HEK293 (cell line): ENCODE data around the gene ABHD4.
A peak's percentile ranks its signal among the peaks of the same experiment; 100 is the strongest.

Experiments used
- KLF8 ChIP-seq: fragments of 450-650 bp; formaldehyde crosslinking; IDR thresholded peaks from 2 replicates; pipeline ENCODE4 v1.5.1; 2016; ENCODE audit warnings: missing biosample characterization, missing genetic modification characterization
- SALL2 ChIP-seq: fragments of 450-650 bp; formaldehyde crosslinking; IDR thresholded peaks from 2 replicates; pipeline ENCODE4 v1.5.0; 2017; ENCODE audit warnings: missing biosample characterization, mild to moderate bottlenecking, missing genetic modification characterization, borderline replicate concordance
- SP3 ChIP-seq: fragments of 450-650 bp; formaldehyde crosslinking; IDR thresholded peaks from 2 replicates; pipeline ENCODE4 v1.5.1; 2016; ENCODE audit warnings: missing biosample characterization, missing genetic modification characterization
- ZBTB21 ChIP-seq: fragments of 450-650 bp; formaldehyde crosslinking; IDR thresholded peaks from 2 replicates; pipeline ENCODE4 v1.5.1; 2017; ENCODE audit warnings: missing biosample characterization, missing genetic modification characterization
- ZEB2 ChIP-seq: fragments of 450-650 bp; formaldehyde crosslinking; IDR thresholded peaks from 2 replicates; pipeline ENCODE4 v1.5.1; 2016; ENCODE audit warnings: missing biosample characterization, missing genetic modification characterization
- ZFP41 ChIP-seq: fragments of 450-650 bp; formaldehyde crosslinking; IDR thresholded peaks from 2 replicates; pipeline ENCODE4 v1.5.1; 2016; ENCODE audit warnings: missing biosample characterization, missing genetic modification characterization, borderline replicate concordance
- ZIC2 ChIP-seq: fragments of 450-650 bp; formaldehyde crosslinking; IDR thresholded peaks from 2 replicates; pipeline ENCODE4 v1.5.1; 2016; ENCODE audit warnings: missing biosample characterization, missing genetic modification characterization
- ZNF138 ChIP-seq: fragments of 450-650 bp; formaldehyde crosslinking; IDR thresholded peaks from 2 replicates; pipeline ENCODE4 v1.5.1; 2016; ENCODE audit warnings: missing biosample characterization, missing genetic modification characterization, borderline replicate concordance
- ZNF157 ChIP-seq: fragments of 450-650 bp; formaldehyde crosslinking; IDR thresholded peaks from 2 replicates; pipeline ENCODE4 v1.5.1; 2016; ENCODE audit warnings: missing biosample characterization, missing genetic modification characterization
- ZNF223 ChIP-seq: fragments of 450-650 bp; formaldehyde crosslinking; IDR thresholded peaks from 2 replicates; pipeline ENCODE4 v1.5.1; 2016; ENCODE audit warnings: missing biosample characterization, missing genetic modification characterization
- ZNF335 ChIP-seq: fragments of 450-650 bp; formaldehyde crosslinking; conservative IDR thresholded peaks from 2 replicates; pipeline ENCODE4 v1.5.1; 2016; ENCODE audit warnings: missing biosample characterization, missing genetic modification characterization
- ZNF404 ChIP-seq: fragments of 450-650 bp; formaldehyde crosslinking; IDR thresholded peaks from 2 replicates; pipeline ENCODE4 v1.5.1; 2017; ENCODE audit warnings: missing biosample characterization, missing genetic modification characterization
- ZNF549 ChIP-seq: fragments of 450-650 bp; IDR thresholded peaks from 2 replicates; pipeline ENCODE4 v1.5.1; 2018; ENCODE audit warnings: missing biosample characterization, missing genetic modification characterization, mild to moderate bottlenecking, inconsistent platforms, moderate library complexity
- ZNF624 ChIP-seq: fragments of 450-650 bp; formaldehyde crosslinking; IDR thresholded peaks from 2 replicates; pipeline ENCODE4 v1.5.1; 2017; ENCODE audit warnings: missing biosample characterization, missing genetic modification characterization
- ZNF664 ChIP-seq: fragments of 450-650 bp; formaldehyde crosslinking; IDR thresholded peaks from 2 replicates; pipeline ENCODE4 v1.5.1; 2016; ENCODE audit warnings: missing biosample characterization, missing genetic modification characterization
- ZNF76 ChIP-seq: fragments of 450-650 bp; formaldehyde crosslinking; IDR thresholded peaks from 2 replicates; pipeline ENCODE4; 2016; ENCODE audit warnings: low read depth, missing biosample characterization, missing genetic modification characterization, borderline replicate concordance
- ZNF776 ChIP-seq: fragments of 450-650 bp; formaldehyde crosslinking; IDR thresholded peaks from 2 replicates; pipeline ENCODE4 v1.5.0; 2017; ENCODE audit warnings: missing biosample characterization, missing genetic modification characterization, borderline replicate concordance
- ZNF792 ChIP-seq: fragments of 450-650 bp; formaldehyde crosslinking; IDR thresholded peaks from 2 replicates; pipeline ENCODE4 v1.5.1; 2016; ENCODE audit warnings: missing biosample characterization, missing genetic modification characterization
- ZSCAN16 ChIP-seq: fragments of 450-650 bp; formaldehyde crosslinking; IDR thresholded peaks from 2 replicates; pipeline ENCODE4 v1.5.1; 2016; ENCODE audit warnings: missing biosample characterization, missing genetic modification characterization
- TF ChIP-seq, protein P1 (sequence below): fragments of 450-650 bp; formaldehyde crosslinking; IDR thresholded peaks from 2 replicates; pipeline ENCODE4 v1.5.1; 2016; ENCODE audit warnings: missing biosample characterization, missing genetic modification characterization
- TF ChIP-seq, protein P2 (sequence below): fragments of 450-650 bp; formaldehyde crosslinking; conservative IDR thresholded peaks from 2 replicates; pipeline ENCODE4 v1.5.1; 2016; ENCODE audit warnings: low read depth, missing biosample characterization, missing genetic modification characterization
- TF ChIP-seq, protein P3 (sequence below): fragments of 450-650 bp; formaldehyde crosslinking; IDR thresholded peaks from 2 replicates; pipeline ENCODE4 v1.5.1; 2017; ENCODE audit warnings: missing biosample characterization, mild to moderate bottlenecking, missing genetic modification characterization, moderate library complexity
- TF ChIP-seq, protein P4 (sequence below): fragments of 450-650 bp; formaldehyde crosslinking; IDR thresholded peaks from 2 replicates; pipeline ENCODE4 v1.5.1; 2016; ENCODE audit warnings: missing biosample characterization, missing genetic modification characterization
- TF ChIP-seq, protein P5 (sequence below): fragments of 450-650 bp; formaldehyde crosslinking; IDR thresholded peaks from 2 replicates; pipeline ENCODE4 v1.5.1; 2016; ENCODE audit warnings: missing biosample characterization, missing genetic modification characterization
- TF ChIP-seq, protein P6 (sequence below): fragments of 450-650 bp; formaldehyde crosslinking; IDR thresholded peaks from 2 replicates; pipeline ENCODE4 v1.5.1; 2016; ENCODE audit warnings: missing biosample characterization, missing genetic modification characterization

The ABHD4 gene

DNA sequence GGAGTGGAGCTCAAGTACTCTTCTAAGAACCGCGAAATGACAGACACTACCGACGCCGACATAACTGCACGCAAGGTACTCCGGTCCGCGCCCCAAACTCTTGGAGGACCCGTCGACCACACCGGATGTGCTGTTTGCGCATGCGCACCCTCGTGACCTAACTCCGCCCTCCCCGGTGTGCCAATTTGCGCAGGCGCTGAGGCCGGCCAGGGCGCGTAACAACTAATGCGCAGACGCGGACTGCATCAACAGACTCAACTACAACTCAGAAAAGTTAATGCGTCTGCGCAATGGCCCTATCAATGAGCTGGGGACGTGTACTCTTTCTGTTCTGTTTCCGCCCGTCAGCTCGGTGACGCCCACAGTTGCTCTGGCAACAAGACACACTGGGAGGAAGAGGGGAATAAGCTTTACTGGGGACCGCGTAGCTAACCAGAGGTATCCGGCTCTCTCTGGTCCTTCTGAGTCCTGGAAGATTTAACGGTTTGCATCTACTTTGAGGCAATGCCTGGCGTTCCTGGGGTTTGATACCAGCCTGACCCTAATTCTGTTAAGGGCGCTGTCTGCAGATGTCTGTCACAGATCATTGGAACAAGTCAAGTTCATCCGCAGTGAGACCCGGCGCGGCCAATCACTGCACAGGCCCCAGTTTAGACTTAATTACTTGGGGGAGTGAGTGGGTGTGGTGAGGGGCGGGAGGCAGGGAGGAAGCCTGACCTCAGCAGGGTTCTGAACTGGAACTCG is 8.8 kb upstream of the ABHD4 start, which contains the start of gene DAD1 (continued):
- TF ChIP-seq, protein P1, sequence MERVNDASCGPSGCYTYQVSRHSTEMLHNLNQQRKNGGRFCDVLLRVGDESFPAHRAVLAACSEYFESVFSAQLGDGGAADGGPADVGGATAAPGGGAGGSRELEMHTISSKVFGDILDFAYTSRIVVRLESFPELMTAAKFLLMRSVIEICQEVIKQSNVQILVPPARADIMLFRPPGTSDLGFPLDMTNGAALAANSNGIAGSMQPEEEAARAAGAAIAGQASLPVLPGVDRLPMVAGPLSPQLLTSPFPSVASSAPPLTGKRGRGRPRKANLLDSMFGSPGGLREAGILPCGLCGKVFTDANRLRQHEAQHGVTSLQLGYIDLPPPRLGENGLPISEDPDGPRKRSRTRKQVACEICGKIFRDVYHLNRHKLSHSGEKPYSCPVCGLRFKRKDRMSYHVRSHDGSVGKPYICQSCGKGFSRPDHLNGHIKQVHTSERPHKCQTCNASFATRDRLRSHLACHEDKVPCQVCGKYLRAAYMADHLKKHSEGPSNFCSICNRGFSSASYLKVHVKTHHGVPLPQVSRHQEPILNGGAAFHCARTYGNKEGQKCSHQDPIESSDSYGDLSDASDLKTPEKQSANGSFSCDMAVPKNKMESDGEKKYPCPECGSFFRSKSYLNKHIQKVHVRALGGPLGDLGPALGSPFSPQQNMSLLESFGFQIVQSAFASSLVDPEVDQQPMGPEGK (tag by site-specific recombination) = peak; percentile 84
- TF ChIP-seq ZBTB21 = no peak
- TF ChIP-seq ZIC2 (tag by site-specific recombination) = no peak
- TF ChIP-seq ZNF138 (tag by site-specific recombination) = no peak
- TF ChIP-seq ZNF776 (tag by site-specific recombination) = no peak
- TF ChIP-seq, protein P2, sequence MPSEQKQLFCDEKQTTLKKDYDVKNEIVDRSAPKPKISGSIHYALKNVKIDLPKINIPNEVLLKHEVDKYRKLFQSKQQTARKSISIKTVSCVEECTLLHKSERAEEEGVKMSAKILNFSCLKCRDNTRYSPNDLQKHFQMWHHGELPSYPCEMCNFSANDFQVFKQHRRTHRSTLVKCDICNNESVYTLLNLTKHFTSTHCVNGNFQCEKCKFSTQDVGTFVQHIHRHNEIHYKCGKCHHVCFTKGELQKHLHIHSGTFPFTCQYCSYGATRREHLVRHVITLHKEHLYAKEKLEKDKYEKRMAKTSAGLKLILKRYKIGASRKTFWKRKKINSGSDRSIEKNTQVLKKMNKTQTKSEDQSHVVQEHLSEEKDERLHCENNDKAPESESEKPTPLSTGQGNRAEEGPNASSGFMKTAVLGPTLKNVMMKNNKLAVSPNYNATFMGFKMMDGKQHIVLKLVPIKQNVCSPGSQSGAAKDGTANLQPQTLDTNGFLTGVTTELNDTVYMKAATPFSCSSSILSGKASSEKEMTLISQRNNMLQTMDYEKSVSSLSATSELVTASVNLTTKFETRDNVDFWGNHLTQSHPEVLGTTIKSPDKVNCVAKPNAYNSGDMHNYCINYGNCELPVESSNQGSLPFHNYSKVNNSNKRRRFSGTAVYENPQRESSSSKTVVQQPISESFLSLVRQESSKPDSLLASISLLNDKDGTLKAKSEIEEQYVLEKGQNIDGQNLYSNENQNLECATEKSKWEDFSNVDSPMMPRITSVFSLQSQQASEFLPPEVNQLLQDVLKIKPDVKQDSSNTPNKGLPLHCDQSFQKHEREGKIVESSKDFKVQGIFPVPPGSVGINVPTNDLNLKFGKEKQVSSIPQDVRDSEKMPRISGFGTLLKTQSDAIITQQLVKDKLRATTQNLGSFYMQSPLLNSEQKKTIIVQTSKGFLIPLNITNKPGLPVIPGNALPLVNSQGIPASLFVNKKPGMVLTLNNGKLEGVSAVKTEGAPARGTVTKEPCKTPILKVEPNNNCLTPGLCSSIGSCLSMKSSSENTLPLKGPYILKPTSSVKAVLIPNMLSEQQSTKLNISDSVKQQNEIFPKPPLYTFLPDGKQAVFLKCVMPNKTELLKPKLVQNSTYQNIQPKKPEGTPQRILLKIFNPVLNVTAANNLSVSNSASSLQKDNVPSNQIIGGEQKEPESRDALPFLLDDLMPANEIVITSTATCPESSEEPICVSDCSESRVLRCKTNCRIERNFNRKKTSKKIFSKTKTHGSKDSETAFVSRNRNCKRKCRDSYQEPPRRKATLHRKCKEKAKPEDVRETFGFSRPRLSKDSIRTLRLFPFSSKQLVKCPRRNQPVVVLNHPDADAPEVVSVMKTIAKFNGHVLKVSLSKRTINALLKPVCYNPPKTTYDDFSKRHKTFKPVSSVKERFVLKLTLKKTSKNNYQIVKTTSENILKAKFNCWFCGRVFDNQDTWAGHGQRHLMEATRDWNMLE (tag by site-specific recombination) = 0 out of 2 replicates have a peak, but pooled peaks have one; percentile 6
- no peak for TF ChIP-seq ZNF223 (tag by site-specific recombination)
- TF ChIP-seq ZNF157 (tag by site-specific recombination) = no peak
- no peak for TF ChIP-seq ZSCAN16 (tag by site-specific recombination)
- TF ChIP-seq ZNF335 (tag by site-specific recombination) = peak; percentile 83
- TF ChIP-seq, protein P3, sequence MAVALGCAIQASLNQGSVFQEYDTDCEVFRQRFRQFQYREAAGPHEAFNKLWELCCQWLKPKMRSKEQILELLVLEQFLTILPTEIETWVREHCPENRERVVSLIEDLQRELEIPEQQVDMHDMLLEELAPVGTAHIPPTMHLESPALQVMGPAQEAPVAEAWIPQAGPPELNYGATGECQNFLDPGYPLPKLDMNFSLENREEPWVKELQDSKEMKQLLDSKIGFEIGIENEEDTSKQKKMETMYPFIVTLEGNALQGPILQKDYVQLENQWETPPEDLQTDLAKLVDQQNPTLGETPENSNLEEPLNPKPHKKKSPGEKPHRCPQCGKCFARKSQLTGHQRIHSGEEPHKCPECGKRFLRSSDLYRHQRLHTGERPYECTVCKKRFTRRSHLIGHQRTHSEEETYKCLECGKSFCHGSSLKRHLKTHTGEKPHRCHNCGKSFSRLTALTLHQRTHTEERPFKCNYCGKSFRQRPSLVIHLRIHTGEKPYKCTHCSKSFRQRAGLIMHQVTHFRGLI (tag by site-specific recombination) = no peak
- TF ChIP-seq ZNF624 (tag by site-specific recombination) = no peak
- no peak for TF ChIP-seq ZNF792 (tag by site-specific recombination)
- TF ChIP-seq, protein P4, sequence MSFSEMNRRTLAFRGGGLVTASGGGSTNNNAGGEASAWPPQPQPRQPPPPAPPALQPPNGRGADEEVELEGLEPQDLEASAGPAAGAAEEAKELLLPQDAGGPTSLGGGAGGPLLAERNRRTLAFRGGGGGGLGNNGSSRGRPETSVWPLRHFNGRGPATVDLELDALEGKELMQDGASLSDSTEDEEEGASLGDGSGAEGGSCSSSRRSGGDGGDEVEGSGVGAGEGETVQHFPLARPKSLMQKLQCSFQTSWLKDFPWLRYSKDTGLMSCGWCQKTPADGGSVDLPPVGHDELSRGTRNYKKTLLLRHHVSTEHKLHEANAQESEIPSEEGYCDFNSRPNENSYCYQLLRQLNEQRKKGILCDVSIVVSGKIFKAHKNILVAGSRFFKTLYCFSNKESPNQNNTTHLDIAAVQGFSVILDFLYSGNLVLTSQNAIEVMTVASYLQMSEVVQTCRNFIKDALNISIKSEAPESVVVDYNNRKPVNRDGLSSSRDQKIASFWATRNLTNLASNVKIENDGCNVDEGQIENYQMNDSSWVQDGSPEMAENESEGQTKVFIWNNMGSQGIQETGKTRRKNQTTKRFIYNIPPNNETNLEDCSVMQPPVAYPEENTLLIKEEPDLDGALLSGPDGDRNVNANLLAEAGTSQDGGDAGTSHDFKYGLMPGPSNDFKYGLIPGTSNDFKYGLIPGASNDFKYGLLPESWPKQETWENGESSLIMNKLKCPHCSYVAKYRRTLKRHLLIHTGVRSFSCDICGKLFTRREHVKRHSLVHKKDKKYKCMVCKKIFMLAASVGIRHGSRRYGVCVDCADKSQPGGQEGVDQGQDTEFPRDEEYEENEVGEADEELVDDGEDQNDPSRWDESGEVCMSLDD (tag by site-specific recombination) = peak; percentile 73
- peak; percentile 59; the same call in 1 of the 2 replicates for TF ChIP-seq KLF8 (tag by site-specific recombination)
- TF ChIP-seq ZNF664 (tag by site-specific recombination) = no peak
- no peak for TF ChIP-seq ZFP41 (tag by site-specific recombination)
- TF ChIP-seq ZNF76 (tag by site-specific recombination) = peak; percentile 33; the same call in 1 of the 2 replicates
- no peak for TF ChIP-seq ZNF404 (tag by site-specific recombination)
- TF ChIP-seq SALL2 = no peak
- no peak for TF ChIP-seq ZNF549 (tag by site-specific recombination)
- TF ChIP-seq, protein P5, sequence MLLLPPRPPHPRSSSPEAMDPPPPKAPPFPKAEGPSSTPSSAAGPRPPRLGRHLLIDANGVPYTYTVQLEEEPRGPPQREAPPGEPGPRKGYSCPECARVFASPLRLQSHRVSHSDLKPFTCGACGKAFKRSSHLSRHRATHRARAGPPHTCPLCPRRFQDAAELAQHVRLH (tag by site-specific recombination) = no peak
- TF ChIP-seq, protein P6, sequence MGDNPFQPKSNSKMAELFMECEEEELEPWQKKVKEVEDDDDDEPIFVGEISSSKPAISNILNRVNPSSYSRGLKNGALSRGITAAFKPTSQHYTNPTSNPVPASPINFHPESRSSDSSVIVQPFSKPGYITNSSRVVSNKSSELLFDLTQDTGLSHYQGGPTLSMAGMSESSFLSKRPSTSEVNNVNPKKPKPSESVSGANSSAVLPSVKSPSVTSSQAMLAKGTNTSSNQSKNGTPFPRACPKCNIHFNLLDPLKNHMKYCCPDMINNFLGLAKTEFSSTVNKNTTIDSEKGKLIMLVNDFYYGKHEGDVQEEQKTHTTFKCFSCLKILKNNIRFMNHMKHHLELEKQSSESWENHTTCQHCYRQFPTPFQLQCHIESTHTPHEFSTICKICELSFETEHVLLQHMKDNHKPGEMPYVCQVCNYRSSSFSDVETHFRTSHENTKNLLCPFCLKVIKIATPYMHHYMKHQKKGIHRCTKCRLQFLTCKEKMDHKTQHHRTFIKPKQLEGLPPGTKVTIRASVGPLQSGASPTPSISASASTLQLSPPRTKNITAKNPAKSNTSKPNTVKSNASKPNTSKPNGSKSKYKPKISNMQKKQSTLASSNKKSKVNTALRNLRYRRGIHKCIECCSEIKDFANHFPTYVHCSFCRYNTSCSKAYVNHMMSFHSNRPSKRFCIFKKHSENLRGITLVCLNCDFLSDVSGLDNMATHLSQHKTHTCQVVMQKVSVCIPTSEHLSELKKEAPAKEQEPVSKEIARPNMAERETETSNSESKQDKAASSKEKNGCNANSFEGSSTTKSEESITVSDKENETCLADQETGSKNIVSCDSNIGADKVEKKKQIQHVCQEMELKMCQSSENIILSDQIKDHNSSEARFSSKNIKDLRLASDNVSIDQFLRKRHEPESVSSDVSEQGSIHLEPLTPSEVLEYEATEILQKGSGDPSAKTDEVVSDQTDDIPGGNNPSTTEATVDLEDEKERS (tag by site-specific recombination) = no peak
- peak; percentile 86 for TF ChIP-seq SP3 (tag by site-specific recombination)
- TF ChIP-seq ZEB2 (tag by site-specific recombination) = no peak
